HepG2 (cell line): Measurements from ENCODE around the gene PIK3R4. TPM values are rescaled to one million over a fixed set of nuclear protein-coding genes. Genes with fewer than 3 reads are reported as not detected.

Experiments
- ATAC-seq: fragments of 200-7000 bp; cut with Tn5 transposase; 3 replicates; pipeline ENCODE4 v1.9.1; 2020; ENCODE audit warnings: mild to moderate bottlenecking, moderate library complexity
- BruUV-seq: library from RNA; stranded (reverse); fragments of 400-500 nt; replicated peaks from 2 replicates; lab custom pipeline; 2021; lab: Mats Ljungman, UMichigan
- CTCF ChIA-PET: fragments of 300-600 bp; formaldehyde crosslinking; extraction: SDS; loops from one replicate; lab custom pipeline; 2021; ENCODE audit warnings: low total read pairs, inconsistent platforms, low intra/inter-chr PET ratio; lab: Yijun Ruan, JAX
- POLR2A ChIA-PET: fragments of 350-600 bp; sonication (Branson Sonifier 250); formaldehyde crosslinking; loops from one replicate; lab custom pipeline; 2020; ENCODE audit warnings: antibody characterized with exemption, inconsistent platforms; lab: Yijun Ruan, JAX
- DNase-seq: peaks from one replicate; pipeline ENCODE4 v3.0.0-alpha.2; 2015; ENCODE audit warnings: low spot score
- FAIRE-seq: peaks from 3 replicates; lab custom pipeline; 2011; peaks lifted over from hg19 to GRCh38; lab: Jason Lieb, UNC
- H2AFZ ChIP-seq: one replicate; pipeline ENCODE4 v1.6.1; 2011; ENCODE audit warnings: low read length, inconsistent platforms
- H3K27ac ChIP-seq: fragments of 300-600 bp; 3 replicates; pipeline ENCODE4 v1.8.0; 2011; ENCODE audit warnings: mixed run types, mild to moderate bottlenecking, mixed read lengths, low read length, inconsistent platforms; ENCODE audit not compliant: insufficient read depth; ENCODE audit errors: extremely low read length
- H3K27me3 ChIP-seq, 2 experiments: fragments of 200-600 bp in 1 of 2; 2 replicates in 1 of 2; 3 replicates in 1 of 2; pipeline versions ENCODE4 v1.6.0 to v1.8.0; 2011; ENCODE audit warnings: low read length in 2 of 2, mild to moderate bottlenecking in 2 of 2, moderate library complexity in 2 of 2, inconsistent platforms in 1 of 2; ENCODE audit not compliant: insufficient read depth in 2 of 2, control insufficient read depth in 1 of 2
- H3K36me3 ChIP-seq, 2 experiments: fragments of 200-600 bp in 1 of 2; replicated peaks in 1 of 2; 2 replicates in 1 of 2; 3 replicates in 1 of 2; pipeline versions ENCODE4 v1.5.1 to v1.8.0; 2011; ENCODE audit warnings: low read length in 2 of 2, inconsistent platforms in 1 of 2; ENCODE audit not compliant: insufficient read depth in 2 of 2, control insufficient read depth in 1 of 2
- H3K4me1 ChIP-seq: 2 replicates; pipeline ENCODE4 v1.5.1; 2012; ENCODE audit warnings: low read length, inconsistent platforms; ENCODE audit not compliant: insufficient read depth
- H3K4me2 ChIP-seq: 2 replicates; pipeline ENCODE4 v1.6.0; 2011; ENCODE audit warnings: low read depth, low read length, inconsistent platforms
- H3K4me3 ChIP-seq, 3 experiments: fragments of 200-600 bp in 1 of 3; sonication (generic), shearing (Covaris generic) in 1 of 3; replicated peaks in 1 of 3; 2 replicates each; pipeline ENCODE4 v1.5.1; 2011 to 2016; ENCODE audit warnings: low read length in 3 of 3, inconsistent platforms in 2 of 3, low read depth in 2 of 3, mild to moderate bottlenecking in 2 of 3, control low read depth in 1 of 3, mixed read lengths in 1 of 3; ENCODE audit not compliant: insufficient read depth in 1 of 3
- H3K79me2 ChIP-seq: one replicate; pipeline ENCODE4 v1.6.1; 2011; ENCODE audit warnings: low read length, inconsistent platforms; ENCODE audit not compliant: insufficient read depth
- H3K9ac ChIP-seq: 2 replicates; pipeline ENCODE4 v1.6.0; 2011; ENCODE audit warnings: mild to moderate bottlenecking, low read depth, low read length, inconsistent platforms; ENCODE audit not compliant: insufficient read depth
- H3K9me3 ChIP-seq: 2 replicates; pipeline ENCODE4 v1.5.1; 2012; ENCODE audit warnings: mild to moderate bottlenecking, low read length
- H4K20me1 ChIP-seq: 2 replicates; pipeline ENCODE4 v1.6.0; 2011; ENCODE audit warnings: inconsistent platforms, mild to moderate bottlenecking, low read length, moderate library complexity; ENCODE audit not compliant: insufficient read depth
- ETV6 ChIP-seq: sonication (generic); formaldehyde crosslinking; conservative IDR thresholded peaks from 2 replicates; pipeline ENCODE4 v1.4.0; 2020; ENCODE audit warnings: missing genetic modification reagents
- FOSL2 ChIP-seq: sonication (generic); formaldehyde crosslinking; IDR thresholded peaks from 2 replicates; pipeline ENCODE4 v1.4.0; 2020; ENCODE audit warnings: missing genetic modification reagents
- HMG20A ChIP-seq: IDR thresholded peaks from 2 replicates; pipeline ENCODE4 v1.6.1; 2016; ENCODE audit warnings: borderline replicate concordance
- JUNB ChIP-seq: sonication (generic); formaldehyde crosslinking; IDR thresholded peaks from 2 replicates; pipeline ENCODE4 v1.8.0; 2022; ENCODE audit warnings: missing genetic modification reagents, mild to moderate bottlenecking, borderline replicate concordance
- KDM5B ChIP-seq: sonication (generic); formaldehyde crosslinking; IDR thresholded peaks from 2 replicates; pipeline ENCODE4 v1.4.0; 2020; ENCODE audit warnings: missing genetic modification reagents, mild to moderate bottlenecking, borderline replicate concordance
- MTF1 ChIP-seq: sonication (generic); formaldehyde crosslinking; IDR thresholded peaks from 2 replicates; pipeline ENCODE4 v1.5.0; 2020; ENCODE audit warnings: missing genetic modification reagents
- NR2C2 ChIP-seq: sonication (generic); formaldehyde crosslinking; IDR thresholded peaks from 2 replicates; pipeline ENCODE4 v1.4.0; 2020; ENCODE audit warnings: missing genetic modification reagents, mild to moderate bottlenecking, moderate library complexity, borderline replicate concordance
- SALL1 ChIP-seq: sonication (generic); formaldehyde crosslinking; IDR thresholded peaks from 2 replicates; pipeline ENCODE4 v1.8.0; 2022; ENCODE audit warnings: mild to moderate bottlenecking, missing genetic modification reagents
- SIN3A ChIP-seq: IDR thresholded peaks from 2 replicates; pipeline ENCODE4 v1.6.1; 2011; ENCODE audit warnings: low read depth, mild to moderate bottlenecking, control low read depth, low read length, borderline replicate concordance
- SMC3 ChIP-seq: IDR thresholded peaks from 2 replicates; pipeline ENCODE4 v1.6.1; 2011; ENCODE audit warnings: low read length, improper control_type of control experiment
- STAG1 ChIP-seq: sonication (generic); formaldehyde crosslinking; IDR thresholded peaks from 2 replicates; pipeline ENCODE4 v1.4.0; 2020; ENCODE audit warnings: missing genetic modification reagents
- ZEB1 ChIP-seq: IDR thresholded peaks from 2 replicates; pipeline ENCODE4 v1.6.1; 2012; ENCODE audit warnings: mild to moderate bottlenecking, low read depth, inconsistent platforms; ENCODE audit not compliant: insufficient replicate concordance
- ZNF274 ChIP-seq: sonication (generic); formaldehyde crosslinking; IDR thresholded peaks from 2 replicates; pipeline ENCODE4 v1.5.1; 2020; ENCODE audit warnings: mild to moderate bottlenecking, missing genetic modification reagents
- ZNF484 ChIP-seq: sonication (generic); formaldehyde crosslinking; IDR thresholded peaks from 2 replicates; pipeline ENCODE4 v1.5.1; 2020; ENCODE audit warnings: mild to moderate bottlenecking, low read depth, missing genetic modification reagents, borderline replicate concordance
- ZNF816 ChIP-seq: sonication (generic); formaldehyde crosslinking; IDR thresholded peaks from 2 replicates; pipeline ENCODE4 v1.8.0; 2022; ENCODE audit warnings: missing genetic modification reagents, mild to moderate bottlenecking, borderline replicate concordance
- in situ Hi-C: cut with HindIII; loops from 2 replicates; pipeline ENCODE4 v1.10.0; 2017; ENCODE audit warnings: low pct_unique_long_range_greater_than_20kb; ENCODE audit not compliant: extremely low pct_ligation_motif_present
- intact Hi-C: fragments of 100-400 bp; cut with micrococcal nuclease; formaldehyde crosslinking; loops from one replicate; pipeline ENCODE4 v1.10.0; 2022; ENCODE audit not compliant: unreplicated experiment
- polyA plus RNA-seq, 8 experiments: library from polyadenylated mRNA; depleted of rRNA in 3 of 8; stranded (reverse) in 7 of 8; unstranded in 1 of 8; fragments of >200 nt; fragmentation: Illumina TruSeq in 4 of 8; extraction: Trizol in 4 of 8; gene quantifications; 2 replicates each; pipeline versions ENCODE4 v1.2.1 to v1.2.3, GENCODE V29; 2011 to 2016; ENCODE audit warnings: low read depth in 4 of 8, missing spikeins in 1 of 8, mixed read lengths in 1 of 8; ENCODE audit not compliant: insufficient read depth in 1 of 8
- total RNA-seq, 5 experiments: library from RNA; depleted of rRNA; stranded (reverse); fragments of >200 nt; fragmentation: Illumina TruSeq; extraction: Trizol; gene quantifications; 2 replicates each; pipeline ENCODE4 v1.2.3, GENCODE V29; 2016; ENCODE audit warnings: low read depth in 1 of 5
- TF ChIP-seq, protein P1 (sequence below): sonication (generic); formaldehyde crosslinking; IDR thresholded peaks from 2 replicates; pipeline ENCODE4 v1.5.0; 2020; ENCODE audit warnings: mild to moderate bottlenecking, missing genetic modification reagents, moderate library complexity
- TF ChIP-seq, protein P2 (sequence below): sonication (generic); formaldehyde crosslinking; IDR thresholded peaks from 2 replicates; pipeline ENCODE4 v1.4.0; 2020; ENCODE audit warnings: missing genetic modification reagents, mild to moderate bottlenecking, borderline replicate concordance
- TF ChIP-seq, protein P3 (sequence below): sonication (generic); formaldehyde crosslinking; IDR thresholded peaks from 2 replicates; pipeline ENCODE4 v1.4.0; 2020; ENCODE audit warnings: missing genetic modification reagents

Gene PIK3R4
- total and polyA plus RNA-seq, 2 of the 13 experiments (the other 11 are each of a cell fraction or from before 2014, with no cell fraction given): 22.4 to 26.0 TPM

GRCh38 chr3:130699765-130700164 is 46.9 kb downstream of the PIK3R4 start:
- H3K4me3 ChIP-seq: no peak overlapping the region
- H4K20me1 ChIP-seq: no peaks in the 10 kb centered on the region
- no peaks in the 10 kb centered on the region for H3K9me3 ChIP-seq
- H3K4me1 ChIP-seq: peaks cover 15% of the 10 kb centered on the region
- in situ Hi-C loops: no loop called here
- no peak overlapping the region for H3K27ac ChIP-seq
- POLR2A ChIA-PET: no interaction called here
- H3K27me3 ChIP-seq: no peaks in the 10 kb centered on the region
- ATAC-seq (peak; percentile 51; the same call in 2 of the 3 replicates), DNase-seq (peak; percentile 30), FAIRE-seq (no peak)
- no peak overlapping the region for H3K9ac ChIP-seq
- H3K4me2 ChIP-seq: no peak overlapping the region
- no peaks in the 10 kb centered on the region for H3K79me2 ChIP-seq
- BruUV-seq: no TSS peak
- CTCF ChIA-PET: interaction anchor here (1.3 to 1.7 kb wide), 2 partner anchors 59 to 193 kb away, joined by 6 to 16 read pairs; partner anchors contain the start of gene ATP2C1
- H3K36me3 ChIP-seq: peaks cover 0 to 16% of the 10 kb centered on the region in 2 experiments; a peak in 4 of 5 replicates
- intact Hi-C loops: loop anchor here (1.0 to 5.0 kb wide), 2 partner anchors 58 to 194 kb away; no protein-coding TSS in a partner anchor
- no peak overlapping the region for H2AFZ ChIP-seq
- no peak for TF ChIP-seq JUNB (CRISPR knock-in tag)
- TF ChIP-seq SALL1: no peak
- TF ChIP-seq ZNF274 (CRISPR knock-in tag): no peak
- TF ChIP-seq STAG1 (CRISPR knock-in tag): peak; percentile 47
- TF ChIP-seq ETV6: no peak
- no peak for TF ChIP-seq ZNF484 (CRISPR knock-in tag)
- TF ChIP-seq FOSL2: no peak
- TF ChIP-seq NR2C2 (CRISPR knock-in tag): no peak
- no peak for TF ChIP-seq KDM5B (CRISPR knock-in tag)
- TF ChIP-seq, protein P1, sequence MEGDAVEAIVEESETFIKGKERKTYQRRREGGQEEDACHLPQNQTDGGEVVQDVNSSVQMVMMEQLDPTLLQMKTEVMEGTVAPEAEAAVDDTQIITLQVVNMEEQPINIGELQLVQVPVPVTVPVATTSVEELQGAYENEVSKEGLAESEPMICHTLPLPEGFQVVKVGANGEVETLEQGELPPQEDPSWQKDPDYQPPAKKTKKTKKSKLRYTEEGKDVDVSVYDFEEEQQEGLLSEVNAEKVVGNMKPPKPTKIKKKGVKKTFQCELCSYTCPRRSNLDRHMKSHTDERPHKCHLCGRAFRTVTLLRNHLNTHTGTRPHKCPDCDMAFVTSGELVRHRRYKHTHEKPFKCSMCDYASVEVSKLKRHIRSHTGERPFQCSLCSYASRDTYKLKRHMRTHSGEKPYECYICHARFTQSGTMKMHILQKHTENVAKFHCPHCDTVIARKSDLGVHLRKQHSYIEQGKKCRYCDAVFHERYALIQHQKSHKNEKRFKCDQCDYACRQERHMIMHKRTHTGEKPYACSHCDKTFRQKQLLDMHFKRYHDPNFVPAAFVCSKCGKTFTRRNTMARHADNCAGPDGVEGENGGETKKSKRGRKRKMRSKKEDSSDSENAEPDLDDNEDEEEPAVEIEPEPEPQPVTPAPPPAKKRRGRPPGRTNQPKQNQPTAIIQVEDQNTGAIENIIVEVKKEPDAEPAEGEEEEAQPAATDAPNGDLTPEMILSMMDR (CRISPR knock-in tag): peak; percentile 51
- TF ChIP-seq, protein P2, sequence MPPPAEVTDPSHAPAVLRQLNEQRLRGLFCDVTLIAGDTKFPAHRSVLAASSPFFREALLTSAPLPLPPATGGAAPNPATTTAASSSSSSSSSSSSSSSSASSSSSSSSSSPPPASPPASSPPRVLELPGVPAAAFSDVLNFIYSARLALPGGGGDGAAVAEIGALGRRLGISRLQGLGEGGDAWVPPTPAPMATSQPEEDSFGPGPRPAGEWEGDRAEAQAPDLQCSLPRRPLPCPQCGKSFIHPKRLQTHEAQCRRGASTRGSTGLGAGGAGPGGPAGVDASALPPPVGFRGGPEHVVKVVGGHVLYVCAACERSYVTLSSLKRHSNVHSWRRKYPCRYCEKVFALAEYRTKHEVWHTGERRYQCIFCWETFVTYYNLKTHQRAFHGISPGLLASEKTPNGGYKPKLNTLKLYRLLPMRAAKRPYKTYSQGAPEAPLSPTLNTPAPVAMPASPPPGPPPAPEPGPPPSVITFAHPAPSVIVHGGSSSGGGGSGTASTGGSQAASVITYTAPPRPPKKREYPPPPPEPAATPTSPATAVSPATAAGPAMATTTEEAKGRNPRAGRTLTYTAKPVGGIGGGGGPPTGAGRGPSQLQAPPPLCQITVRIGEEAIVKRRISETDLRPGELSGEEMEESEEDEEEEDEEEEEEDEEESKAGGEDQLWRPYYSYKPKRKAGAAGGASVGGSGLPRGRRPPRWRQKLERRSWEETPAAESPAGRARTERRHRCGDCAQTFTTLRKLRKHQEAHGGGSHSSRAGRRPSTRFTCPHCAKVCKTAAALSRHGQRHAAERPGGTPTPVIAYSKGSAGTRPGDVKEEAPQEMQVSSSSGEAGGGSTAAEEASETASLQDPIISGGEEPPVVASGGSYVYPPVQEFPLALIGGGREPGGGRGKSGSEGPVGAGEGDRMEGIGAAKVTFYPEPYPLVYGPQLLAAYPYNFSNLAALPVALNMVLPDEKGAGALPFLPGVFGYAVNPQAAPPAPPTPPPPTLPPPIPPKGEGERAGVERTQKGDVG: no peak
- TF ChIP-seq HMG20A (CRISPR knock-in tag): no peak
- TF ChIP-seq MTF1 (CRISPR knock-in tag): no peak
- peak; percentile 48 for TF ChIP-seq SMC3
- no peak for TF ChIP-seq ZEB1
- TF ChIP-seq, protein P3, sequence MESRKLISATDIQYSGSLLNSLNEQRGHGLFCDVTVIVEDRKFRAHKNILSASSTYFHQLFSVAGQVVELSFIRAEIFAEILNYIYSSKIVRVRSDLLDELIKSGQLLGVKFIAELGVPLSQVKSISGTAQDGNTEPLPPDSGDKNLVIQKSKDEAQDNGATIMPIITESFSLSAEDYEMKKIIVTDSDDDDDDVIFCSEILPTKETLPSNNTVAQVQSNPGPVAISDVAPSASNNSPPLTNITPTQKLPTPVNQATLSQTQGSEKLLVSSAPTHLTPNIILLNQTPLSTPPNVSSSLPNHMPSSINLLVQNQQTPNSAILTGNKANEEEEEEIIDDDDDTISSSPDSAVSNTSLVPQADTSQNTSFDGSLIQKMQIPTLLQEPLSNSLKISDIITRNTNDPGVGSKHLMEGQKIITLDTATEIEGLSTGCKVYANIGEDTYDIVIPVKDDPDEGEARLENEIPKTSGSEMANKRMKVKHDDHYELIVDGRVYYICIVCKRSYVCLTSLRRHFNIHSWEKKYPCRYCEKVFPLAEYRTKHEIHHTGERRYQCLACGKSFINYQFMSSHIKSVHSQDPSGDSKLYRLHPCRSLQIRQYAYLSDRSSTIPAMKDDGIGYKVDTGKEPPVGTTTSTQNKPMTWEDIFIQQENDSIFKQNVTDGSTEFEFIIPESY: no peak
- TF ChIP-seq SIN3A: no peak
- no peak for TF ChIP-seq ZNF816 (CRISPR knock-in tag)
